GM18868 (cell line): ENCODE measurements around the gene OTOA.
"Not testable (repeated sequence)": the region's sequence is repeated elsewhere in the genome, so short reads cannot be mapped to it uniquely, and the experiment has no call there.

Experiments used
- ATAC-seq: cut with Tn5 transposase; IDR thresholded peaks from one replicate; pipeline ENCODE4 v1.9.1; 2021; ENCODE audit warnings: mild to moderate bottlenecking, moderate library complexity; ENCODE audit not compliant: unreplicated experiment

The OTOA gene

DNA sequence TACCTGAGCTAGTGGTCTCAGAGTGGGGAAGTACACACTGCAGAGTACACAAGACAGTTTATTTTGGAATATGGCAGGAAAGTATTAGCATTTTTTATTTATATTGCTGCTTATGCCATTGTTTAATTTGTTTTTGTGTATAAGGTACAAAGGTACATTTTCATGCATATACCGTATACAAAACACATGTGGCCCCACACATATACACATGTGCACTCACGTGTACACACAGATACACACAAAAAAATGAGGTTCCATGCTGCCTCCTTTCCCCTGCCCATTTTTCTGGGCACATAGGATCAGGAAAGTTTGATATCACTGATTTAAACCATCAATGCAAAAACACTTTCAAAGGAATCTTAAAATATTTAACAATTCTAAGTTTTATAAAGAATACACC lies 24.3 kb upstream of the OTOA start:
- no peak for ATAC-seq

DNA sequence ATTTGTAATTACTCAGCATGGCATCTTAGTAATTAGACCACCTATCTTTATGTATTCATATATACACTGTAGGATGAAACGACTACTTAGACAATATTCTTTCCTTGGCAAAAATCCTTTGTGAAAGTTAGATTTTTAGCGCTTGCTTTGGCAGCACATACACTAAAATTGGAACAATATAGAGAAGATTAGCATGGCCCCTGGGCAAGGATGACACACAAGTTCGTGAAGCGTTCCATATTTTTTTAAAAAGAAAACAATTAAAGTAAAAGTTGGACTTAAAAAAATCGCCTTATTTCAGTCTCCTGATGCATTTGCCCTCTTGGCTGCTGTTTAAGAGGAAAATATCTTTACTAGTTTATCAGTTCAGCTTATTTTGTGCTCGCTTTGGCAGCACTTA lies 21.9 kb upstream of the OTOA start:
- ATAC-seq: no peak

DNA sequence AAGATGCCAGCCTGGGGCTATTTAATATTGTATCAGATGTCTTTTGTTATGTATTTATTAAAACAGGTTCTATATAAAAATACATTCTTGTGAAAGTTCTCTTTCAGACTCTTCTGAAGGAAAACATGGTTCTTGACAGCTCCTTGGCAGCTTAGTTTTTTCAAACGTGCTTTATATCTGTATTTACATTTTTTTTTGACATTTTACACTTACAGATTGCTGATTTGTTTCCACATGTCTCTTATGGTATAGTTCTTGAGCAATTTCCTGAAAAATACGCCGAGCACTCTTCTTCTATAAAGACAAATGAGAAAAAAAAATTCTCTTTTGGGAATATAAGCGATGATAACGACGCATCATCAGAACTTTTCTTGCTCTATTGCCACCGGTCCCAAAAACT lies 20.9 kb upstream of the OTOA start:
- ATAC-seq: no peak

DNA sequence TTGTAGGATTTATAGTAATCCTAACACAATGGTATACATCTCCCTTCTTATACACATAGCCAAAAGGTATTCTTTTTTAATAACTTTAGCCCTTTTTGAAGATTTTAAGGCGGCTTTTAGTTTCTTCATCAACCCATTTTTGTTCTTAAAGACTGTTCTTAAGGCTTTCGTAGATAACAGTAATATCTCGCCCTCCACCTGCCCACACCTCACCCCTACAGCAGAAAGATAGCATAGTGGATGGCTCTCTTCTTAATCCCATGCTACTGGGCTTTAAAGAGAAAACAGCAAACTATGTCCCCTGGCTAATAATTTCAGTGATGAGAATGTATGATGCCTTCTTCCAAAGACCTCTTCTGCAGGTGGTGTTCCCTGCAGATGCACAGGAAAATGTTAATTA lies 20.0 kb upstream of the OTOA start:
- no peak for ATAC-seq

DNA sequence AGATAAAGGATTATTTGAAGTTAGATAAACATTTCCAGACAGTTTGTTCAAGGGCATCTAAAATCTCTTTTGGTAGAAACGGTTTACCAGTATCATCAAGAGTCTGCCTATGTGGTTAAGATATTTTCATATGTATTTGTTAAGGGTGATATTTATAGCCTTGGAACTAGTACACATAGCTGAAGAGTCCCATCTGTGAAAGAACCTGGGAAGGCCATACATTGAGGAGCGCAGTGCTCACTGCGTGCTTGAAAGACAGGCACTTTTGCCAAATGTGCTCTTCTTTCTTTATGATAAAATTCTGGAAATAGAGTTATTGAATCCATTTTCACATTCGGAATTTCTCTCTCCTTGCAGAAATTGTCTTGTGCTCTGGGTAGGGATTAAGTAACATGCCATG lies 19.1 kb upstream of the OTOA start:
- no peak for ATAC-seq

DNA sequence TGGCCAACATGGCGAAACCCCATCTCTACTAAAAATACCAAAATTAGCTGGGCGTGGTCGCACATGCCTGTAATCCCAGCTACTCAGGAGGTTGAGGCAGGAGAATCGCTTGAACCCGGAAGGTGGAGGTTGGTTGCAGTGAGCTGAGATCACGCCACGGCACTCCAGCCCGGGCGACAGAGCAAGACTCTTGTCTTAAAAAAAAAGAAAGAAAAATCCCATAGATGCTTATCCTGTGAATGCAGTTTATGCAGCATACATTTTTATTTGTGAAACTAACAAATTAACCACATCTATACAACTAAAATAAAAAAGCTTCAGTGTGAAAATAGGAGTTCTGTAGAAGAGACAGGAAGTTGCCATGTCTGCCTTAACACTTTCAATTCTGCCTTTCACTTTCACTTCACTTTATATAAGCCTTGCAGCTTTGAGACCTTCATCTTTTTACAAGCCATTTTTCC lies 18.5 kb upstream of the OTOA start:
- no peak for ATAC-seq

DNA sequence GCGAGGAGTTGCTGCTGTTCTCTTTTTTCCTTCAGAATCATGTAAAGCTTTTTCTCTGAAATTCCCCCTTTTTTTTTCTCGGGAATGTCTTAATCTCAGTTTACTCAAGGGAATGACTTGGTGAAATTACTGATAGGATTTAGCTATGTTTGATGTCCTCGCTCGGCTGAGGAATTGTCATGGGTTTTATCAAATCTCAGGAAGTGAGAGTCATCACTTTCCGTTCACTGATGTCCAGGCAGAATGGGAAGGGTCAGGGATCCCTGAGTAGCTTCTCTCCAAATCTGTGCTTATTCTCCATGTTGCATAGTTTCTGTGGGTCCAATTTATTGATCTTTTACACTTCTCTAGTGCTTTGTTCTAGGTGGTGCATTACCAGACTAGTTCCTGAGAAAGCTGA lies 17.7 kb upstream of the OTOA start:
- ATAC-seq: no peak

DNA sequence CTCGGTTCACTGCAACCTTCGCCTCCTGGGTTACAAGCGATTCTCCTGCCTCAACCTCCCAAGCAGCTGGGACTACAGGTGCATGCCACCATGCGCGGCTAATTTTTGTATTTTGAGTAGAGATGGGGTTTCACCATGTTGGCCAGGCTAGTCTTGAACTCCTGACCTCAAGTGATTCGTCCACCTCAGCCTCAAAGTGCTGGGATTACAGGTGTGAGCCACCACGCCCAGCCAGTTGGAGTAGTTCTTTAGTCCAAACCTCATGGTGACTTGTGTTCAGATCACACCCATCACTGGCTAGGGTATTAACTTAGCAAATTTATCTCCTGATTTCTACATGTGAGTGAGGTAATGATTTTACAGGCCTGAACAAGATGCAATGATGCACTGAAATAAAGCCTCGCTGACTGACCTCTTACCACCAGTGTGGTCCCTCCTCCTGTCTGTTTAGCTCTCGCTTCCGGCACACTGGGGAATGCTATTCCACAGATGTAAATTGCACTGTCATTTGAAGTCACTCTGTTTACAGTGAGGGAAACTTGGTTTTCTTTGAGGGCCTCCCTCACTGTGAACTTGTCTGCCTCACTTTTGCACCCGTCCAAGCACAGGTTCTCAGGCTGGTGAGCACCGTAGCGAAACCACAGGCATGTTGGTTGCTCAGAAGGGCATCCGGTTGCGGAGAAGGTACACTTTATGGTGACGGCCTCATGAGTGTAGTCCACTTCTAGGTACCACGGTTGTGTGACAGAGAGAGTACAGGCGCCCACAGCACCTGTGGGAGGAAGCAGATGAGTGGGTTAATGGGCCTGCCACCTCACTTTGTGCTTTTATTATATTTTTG lies 16.8 kb upstream of the OTOA start:
- peak; percentile 91 for ATAC-seq

DNA sequence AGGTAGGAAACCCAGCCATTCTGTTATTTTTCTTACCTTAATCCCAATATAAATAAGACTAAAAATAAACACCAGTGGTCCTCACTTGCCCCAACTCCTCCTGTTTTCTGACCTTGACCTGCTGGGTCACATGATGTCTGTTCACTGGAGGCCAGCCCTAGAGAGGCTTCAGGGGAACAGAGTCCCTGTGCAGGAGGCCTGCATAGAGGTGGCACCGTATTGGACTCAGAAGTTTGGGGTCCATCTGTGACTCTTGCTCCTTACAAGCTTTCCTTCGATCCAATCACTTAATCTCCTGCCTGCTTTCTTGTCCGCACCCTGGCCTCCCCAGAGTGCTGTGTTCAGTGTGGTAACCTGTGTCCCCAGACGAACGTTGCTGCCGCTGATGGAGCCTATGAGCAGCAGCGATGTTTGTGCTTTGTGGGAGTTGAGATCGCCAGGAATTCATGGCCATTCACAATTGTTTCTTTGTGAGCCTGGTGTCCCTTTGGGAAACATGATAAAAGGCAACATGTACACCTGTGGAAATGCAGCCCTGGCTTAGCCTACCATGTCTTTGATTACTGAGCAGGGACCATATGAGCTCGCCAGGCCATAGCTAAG lies 16.1 kb upstream of the OTOA start:
- no peak for ATAC-seq

DNA sequence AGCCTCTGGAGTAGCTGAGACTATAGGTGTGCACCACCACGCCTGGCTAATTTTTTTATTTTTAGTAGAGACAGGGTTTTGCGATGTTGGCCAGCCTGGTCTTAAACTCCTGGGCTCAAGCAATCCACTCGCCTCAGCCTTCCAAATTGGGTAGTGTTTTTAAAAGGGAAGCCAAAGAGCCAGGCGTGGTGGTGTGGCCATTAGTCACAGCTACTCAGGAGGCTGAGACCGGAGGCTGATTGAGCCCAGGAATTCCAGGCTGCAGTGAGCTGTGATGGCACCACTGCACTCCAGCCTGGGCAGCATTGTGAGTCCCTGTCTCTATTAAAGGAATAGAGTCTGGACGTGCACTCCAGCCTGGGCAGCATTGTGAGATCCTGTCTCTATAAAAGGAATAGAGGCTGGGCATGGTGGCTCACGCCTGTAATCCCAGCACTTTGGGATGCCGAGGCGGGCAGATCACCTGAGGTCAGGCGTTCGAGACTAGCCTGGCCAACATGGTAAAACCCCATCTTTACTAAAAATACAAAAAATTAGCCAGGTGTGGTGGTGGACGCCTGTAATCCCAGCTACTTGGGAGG lies 13.9 kb upstream of the OTOA start:
- ATAC-seq: not testable (repeated sequence)

DNA sequence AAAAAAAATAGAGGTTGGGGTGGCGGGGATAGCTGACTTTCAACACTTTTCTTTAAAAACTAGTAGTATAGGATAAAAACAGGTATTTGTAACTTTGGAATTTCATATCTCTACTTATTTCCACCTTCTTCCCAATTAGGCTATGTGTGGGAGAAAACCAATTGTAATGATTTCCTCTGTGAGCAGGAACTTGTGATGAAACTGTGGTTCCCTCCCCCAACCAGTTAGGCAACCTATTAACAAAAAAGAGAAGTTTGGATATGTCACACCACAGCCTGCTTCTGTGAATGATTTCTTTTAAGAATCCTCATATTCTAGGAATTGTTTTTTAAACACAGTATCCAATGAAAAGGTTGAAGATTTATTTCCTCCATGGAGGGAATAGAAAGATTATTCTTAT lies 13.2 kb upstream of the OTOA start:
- no peak for ATAC-seq

DNA sequence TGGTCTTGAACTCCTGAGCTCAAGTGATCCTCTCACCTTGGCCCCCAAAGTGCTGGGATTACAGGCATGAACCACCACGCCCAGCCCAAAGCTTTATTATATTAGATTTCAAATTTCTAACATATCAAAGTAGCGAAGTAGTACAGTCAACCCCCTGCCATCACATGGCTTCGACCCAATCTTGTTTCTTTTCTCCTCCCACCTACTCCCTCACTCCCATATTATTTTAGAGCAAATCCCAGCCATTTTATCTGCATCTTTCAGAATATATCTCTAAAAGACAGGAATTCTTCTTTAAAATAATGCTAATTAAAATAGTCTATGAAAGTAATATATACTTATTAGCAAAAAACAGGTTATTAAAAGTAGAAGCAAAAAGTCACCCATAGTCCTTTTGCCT lies 12.3 kb upstream of the OTOA start:
- no peak for ATAC-seq

DNA sequence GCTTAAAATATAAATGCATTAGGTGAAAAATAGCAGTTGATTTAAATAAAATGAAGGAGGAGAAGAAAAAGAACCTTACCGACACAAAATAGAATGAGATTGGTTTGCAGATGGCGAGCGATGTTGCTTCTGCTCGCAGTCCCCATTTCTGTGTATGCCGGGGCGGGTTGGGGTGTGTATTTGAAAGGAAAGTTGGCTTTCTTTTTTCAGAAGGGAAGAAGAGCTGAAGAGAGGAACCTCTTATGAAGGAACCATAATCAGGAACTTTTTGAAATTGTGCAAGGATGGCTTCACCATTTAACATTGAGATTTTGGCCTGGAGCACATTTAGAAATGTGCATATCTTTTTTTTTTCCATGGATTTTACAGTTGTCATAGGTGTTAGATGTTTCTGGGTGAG lies 11.3 kb upstream of the OTOA start, which contains the start of gene IGSF6:
Gene IGSF6, minus strand, starts transcription at position 156 of the 400 bp plus-strand sequence. Its CDS starts 10 bp downstream, at position 146.
- ATAC-seq: no peak

DNA sequence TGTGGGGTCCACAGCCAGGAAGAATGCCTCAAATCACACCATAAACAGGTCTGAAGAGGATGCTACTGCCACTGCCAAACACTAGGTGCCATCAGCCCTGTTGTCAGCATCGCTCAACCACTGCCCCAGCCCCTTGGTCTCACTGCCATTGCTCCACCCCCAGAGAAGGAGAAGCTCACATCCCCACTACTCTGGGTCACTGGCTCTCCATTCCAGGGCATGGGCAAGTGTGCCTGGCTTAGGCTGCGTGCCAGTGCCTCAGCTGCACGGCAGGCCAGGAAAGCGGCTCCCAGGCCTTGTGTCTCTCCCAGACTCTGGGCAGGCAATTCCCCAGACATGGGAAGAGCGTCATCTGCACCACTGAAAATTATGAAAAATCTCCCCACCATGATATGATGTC lies 10.2 kb upstream of the OTOA start:
- ATAC-seq: no peak

DNA sequence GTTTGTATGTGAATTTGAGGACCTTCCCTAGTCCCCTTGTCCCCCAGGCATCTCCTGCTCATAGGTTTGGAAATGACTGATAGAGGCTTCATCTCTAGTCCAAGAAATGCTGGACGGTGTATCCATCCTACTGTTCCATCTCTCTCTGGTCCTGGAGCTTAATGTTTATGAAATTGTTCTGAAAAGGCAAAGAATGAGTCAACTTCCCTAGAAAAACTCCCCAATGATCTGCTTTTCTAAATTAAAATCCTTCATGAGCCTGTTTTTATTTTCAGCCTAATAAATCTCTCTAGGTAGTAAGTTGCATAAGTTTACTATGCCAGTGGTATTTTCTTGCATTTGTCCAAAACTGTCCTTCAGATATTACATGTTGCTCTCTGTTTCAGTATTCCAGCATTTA lies 9.3 kb upstream of the OTOA start:
- ATAC-seq: no peak

DNA sequence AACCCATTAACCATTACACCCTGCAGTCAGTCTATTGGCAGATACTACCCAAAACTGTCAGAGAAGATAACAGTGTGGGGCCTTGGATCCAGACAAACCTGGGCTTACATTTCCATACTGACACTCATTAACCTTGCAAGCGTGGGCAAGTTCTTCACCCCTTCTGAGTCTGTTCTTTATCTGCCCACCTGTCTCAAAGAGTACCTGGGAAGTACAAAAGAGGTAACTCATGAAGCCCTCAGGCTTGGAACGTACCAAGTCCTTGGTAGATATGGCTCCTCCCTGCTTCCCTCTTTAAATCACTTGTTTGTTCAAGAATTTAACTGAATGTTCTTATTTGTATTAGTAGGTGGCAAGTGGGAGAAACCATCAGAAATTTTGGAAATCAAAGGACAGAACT lies 8.9 kb upstream of the OTOA start:
- ATAC-seq: no peak

DNA sequence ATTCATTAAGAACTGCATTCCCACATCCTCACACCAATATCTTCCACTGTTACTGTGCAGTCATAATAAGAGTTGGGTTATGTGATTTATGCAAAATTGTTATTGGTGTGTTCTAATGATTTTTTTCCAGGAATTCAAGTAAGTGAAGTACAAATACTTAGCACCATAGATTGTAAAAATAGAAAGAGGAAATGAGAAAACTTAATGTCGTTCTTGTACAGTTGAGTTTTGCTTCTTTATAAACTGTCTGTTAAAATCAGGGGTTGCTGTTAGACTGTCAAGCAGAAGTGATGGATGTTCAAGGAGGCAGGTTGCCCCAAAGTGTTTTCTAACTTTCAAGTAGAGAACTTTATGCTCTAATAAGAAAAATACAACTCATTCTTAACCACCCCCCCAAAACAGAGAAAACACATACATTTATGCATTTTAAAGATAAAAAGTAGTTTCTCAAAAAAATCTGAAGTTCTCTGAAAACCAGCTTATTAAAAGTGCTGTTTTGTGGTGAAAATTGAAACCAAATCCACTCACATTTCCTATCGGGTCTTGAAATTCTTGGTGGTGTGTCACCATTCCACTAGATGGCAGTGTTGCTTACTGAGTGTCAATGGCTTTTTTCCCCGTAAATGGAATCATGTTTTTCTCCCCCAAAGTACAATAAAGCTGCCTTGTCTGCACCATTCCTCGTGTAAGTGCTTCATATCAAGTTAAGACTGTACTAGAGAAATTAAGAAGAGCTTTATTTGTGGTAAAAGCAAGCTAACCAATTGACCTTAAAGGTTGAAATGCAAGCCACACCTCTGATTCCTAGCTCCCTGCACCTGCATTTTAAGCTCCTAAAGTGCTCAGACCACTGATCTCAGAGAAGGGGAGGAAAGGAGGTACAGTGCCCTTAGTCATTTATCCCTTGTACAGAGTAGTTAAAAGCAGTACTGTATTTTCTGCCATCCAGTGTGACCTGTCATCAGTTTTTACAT lies 6.7 kb upstream of the OTOA start:
- ATAC-seq: peak; percentile 37

DNA sequence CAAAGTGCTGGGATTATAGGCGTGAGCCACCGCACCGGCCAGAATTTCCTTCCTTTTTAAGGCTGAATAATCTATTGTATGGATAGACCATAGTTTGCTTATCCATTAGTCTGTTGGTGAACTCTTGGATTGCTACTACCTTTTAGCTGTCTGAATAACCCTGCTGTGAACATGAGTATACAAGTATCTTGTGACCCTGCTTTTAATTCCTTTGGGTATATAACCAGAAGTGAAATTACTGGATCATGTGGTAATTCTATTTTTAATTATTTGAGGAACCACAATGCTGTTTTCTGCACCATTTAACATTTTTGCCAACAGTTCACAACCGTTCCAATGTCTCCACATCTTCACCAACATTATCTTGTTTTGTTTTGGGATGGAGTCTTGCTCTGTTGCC lies 4.6 kb upstream of the OTOA start:
- ATAC-seq: no peak

DNA sequence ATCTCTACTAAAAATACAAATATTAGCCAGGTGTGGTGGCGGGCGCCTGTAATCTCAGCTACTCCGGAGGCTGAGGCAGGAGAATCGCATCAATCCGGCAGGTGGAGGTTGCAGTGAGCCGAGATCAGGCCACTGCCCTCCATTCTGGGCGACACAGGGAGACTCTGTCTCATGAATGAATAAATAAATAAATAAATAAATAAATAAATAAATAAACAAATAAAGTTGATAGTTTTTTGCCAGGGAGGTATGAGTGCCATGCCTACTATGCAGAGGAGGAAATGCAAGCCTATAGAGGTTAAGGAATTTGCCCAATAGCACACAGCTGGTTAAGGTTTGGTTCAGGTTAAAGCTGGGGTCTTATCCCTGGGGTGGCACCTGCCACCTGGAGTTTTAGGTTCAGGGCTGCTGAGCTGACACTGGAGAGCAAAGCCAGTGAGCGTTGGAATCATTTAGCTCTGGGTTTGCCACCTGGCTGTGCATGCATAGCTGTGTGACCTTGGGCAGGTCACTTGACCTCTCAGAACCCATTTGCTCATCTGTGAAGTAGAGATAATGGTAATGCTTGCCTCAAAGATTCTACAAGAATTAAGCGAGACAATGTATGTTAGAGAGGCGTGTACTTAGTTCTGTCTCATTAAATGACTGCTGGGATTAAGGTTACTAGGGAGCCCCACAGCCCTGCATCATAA lies 1.2 kb downstream of the OTOA start:
- no peak for ATAC-seq

DNA sequence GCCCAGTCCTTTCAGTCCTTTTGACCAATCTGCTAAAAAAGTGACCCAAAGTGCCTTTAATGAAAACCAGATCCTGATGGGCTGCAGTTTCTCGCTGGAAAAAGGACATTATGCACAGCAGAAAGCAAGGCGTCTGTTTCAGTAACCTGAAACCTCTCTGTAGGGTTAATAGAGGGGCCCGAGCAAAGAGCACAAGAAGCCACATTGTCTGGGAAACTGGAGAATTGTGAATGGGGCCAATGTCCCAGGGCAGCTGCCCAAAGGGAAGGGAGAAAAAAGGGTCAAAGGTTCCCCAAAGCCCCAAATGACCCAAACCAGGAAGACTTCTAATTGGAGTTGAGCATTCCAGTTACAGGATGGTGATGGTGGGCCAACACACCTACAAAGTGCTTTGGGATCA lies 3.0 kb downstream of the OTOA start:
- ATAC-seq: no peak
